ENCODE results near the gene KCNJ10. TPM values are rescaled to one million over a fixed set of nuclear protein-coding genes. Genes with fewer than 3 reads are reported as not detected.

Gene KCNJ10
- total and polyA plus RNA-seq, 2 of the 13 experiments (the other 11 are each of a cell fraction or from before 2014, with no cell fraction given) = 4.4 to 10.3 TPM

- no peaks in the 10 kb centered on the region for H3K9me3 ChIP-seq (ENCODE audit: low read length)
- peak overlapping the region; percentile 37 for H2AFZ ChIP-seq (ENCODE audit: low read length)
- peaks cover 79% of the 10 kb centered on the region for H3K4me1 ChIP-seq (ENCODE audit: insufficient read depth, low read length)
- ATAC-seq = peak; percentile 82
- no peaks in the 10 kb centered on the region for H4K20me1 ChIP-seq (ENCODE audit: insufficient read depth, low read length)
- 8% methylated on average over 10 of the region's 11 CpGs for WGBS (ENCODE audit: low lambda C conversion rate)
- H3K4me2 ChIP-seq (ENCODE audit: low read depth, low read length) = peak overlapping the region; percentile 78
- POLR2A ChIA-PET = interaction anchor here (0.9 to 2.2 kb wide), 9 partner anchors 8 to 216 kb away, joined by 3 to 14 read pairs (median 8); partner anchors contain the start of genes DCAF8, IGSF8, KCNJ10 and PIGM
- peak overlapping the region in 2 of 3 experiments; percentile 24 to 53; a peak in 4 of 6 replicates for H3K4me3 ChIP-seq (replicated peaks in 1 of 3; ENCODE audit: insufficient read depth in 1 of 3, low read depth in 2 of 3, low read length in 3 of 3)
- H3K36me3 ChIP-seq (replicated peaks in 1 of 2; ENCODE audit: control insufficient read depth in 1 of 2, insufficient read depth in 2 of 2, low read length in 2 of 2) = peaks cover 1 to 7% of the 10 kb centered on the region in 2 experiments; a peak in 2 of 5 replicates
- peak; percentile 56 for FAIRE-seq
- in situ Hi-C loops (cut with HindIII; ENCODE audit: extremely low pct_ligation_motif_present, low pct_unique_long_range_greater_than_20kb) (loop anchor here (5.0 kb wide), 1 partner anchor 36 kb away; the partner anchor contains the start of gene KCNJ9), intact Hi-C loops (cut with micrococcal nuclease; ENCODE audit: unreplicated experiment) (loop anchor here (1.0 kb wide), 1 partner anchor 32 kb away; no protein-coding TSS in a partner anchor)
- H3K9ac ChIP-seq (ENCODE audit: insufficient read depth, low read depth, low read length) = peak overlapping the region; percentile 56
- no peaks in the 10 kb centered on the region for H3K27me3 ChIP-seq (ENCODE audit: control insufficient read depth in 1 of 2, insufficient read depth in 2 of 2, low read length in 2 of 2)
- peak overlapping the region; percentile 64 for H3K27ac ChIP-seq (ENCODE audit: extremely low read length, insufficient read depth, low read length)
- BruUV-seq (replicated peaks) = no TSS peak
- CTCF ChIA-PET (ENCODE audit: low intra/inter-chr PET ratio, low total read pairs) = interaction anchor here (2.0 to 4.4 kb wide), 3 partner anchors 33 to 39 kb away, joined by 7 to 29 read pairs (median 11); no protein-coding TSS in a partner anchor
- H3K79me2 ChIP-seq (ENCODE audit: insufficient read depth, low read length) = no peaks in the 10 kb centered on the region
- DNase-seq (ENCODE audit: low spot score) = peak; percentile 69
- TF ChIP-seq KDM1A (CRISPR knock-in tag; IDR thresholded peaks at IDR 0.05) (no peak), SKI (IDR thresholded peaks at IDR 0.05; ENCODE audit: partially characterized antibody) (no peak), GMEB2 (CRISPR knock-in tag; IDR thresholded peaks at IDR 0.05; ENCODE audit: low read depth) (no peak), NPAS2 (CRISPR knock-in tag; IDR thresholded peaks at IDR 0.05; ENCODE audit: borderline replicate concordance) (no peak), SP5 (CRISPR knock-in tag; IDR thresholded peaks at IDR 0.05; ENCODE audit: borderline replicate concordance, low read depth) (peak; percentile 29; the same call in 1 of the 2 replicates), DR1 (CRISPR knock-in tag; IDR thresholded peaks at IDR 0.05) (no peak), MYC (CRISPR knock-in tag; IDR thresholded peaks at IDR 0.05; ENCODE audit: borderline replicate concordance) (no peak), MBNL3 (CRISPR knock-in tag; conservative IDR thresholded peaks at IDR 0.05) (no peak), ZMAT3 (CRISPR knock-in tag; conservative IDR thresholded peaks at IDR 0.05) (no peak), CHCHD3 (CRISPR knock-in tag; IDR thresholded peaks at IDR 0.05) (no peak), NR2F1 (CRISPR knock-in tag; IDR thresholded peaks at IDR 0.05) (no peak), CENPT (CRISPR knock-in tag; IDR thresholded peaks at IDR 0.05; ENCODE audit: low read depth) (no peak), IKZF1 (IDR thresholded peaks at IDR 0.05) (no peak), IKZF4 (CRISPR knock-in tag; IDR thresholded peaks at IDR 0.05; ENCODE audit: borderline replicate concordance, low read depth, not compliant biosample characterization) (peak; percentile 34), EP300 (IDR thresholded peaks at IDR 0.05; ENCODE audit: low read depth in 2 of 2, low read length in 2 of 2) (no peak), EP300 (CRISPR knock-in tag; IDR thresholded peaks at IDR 0.05; ENCODE audit: borderline replicate concordance) (no peak), ETV5 (CRISPR knock-in tag; IDR thresholded peaks at IDR 0.05; ENCODE audit: borderline replicate concordance) (no peak; the same call in 1 of the 2 replicates), NFRKB (IDR thresholded peaks at IDR 0.05) (no peak), ZNF10 (CRISPR knock-in tag; IDR thresholded peaks at IDR 0.05; ENCODE audit: borderline replicate concordance, low read depth) (no peak), ZNF605 (CRISPR knock-in tag; IDR thresholded peaks at IDR 0.05) (no peak)
- TF ChIP-seq, protein P1, sequence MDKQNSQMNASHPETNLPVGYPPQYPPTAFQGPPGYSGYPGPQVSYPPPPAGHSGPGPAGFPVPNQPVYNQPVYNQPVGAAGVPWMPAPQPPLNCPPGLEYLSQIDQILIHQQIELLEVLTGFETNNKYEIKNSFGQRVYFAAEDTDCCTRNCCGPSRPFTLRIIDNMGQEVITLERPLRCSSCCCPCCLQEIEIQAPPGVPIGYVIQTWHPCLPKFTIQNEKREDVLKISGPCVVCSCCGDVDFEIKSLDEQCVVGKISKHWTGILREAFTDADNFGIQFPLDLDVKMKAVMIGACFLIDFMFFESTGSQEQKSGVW (CRISPR knock-in tag; IDR thresholded peaks at IDR 0.05; ENCODE audit: borderline replicate concordance) = no peak
- TF ChIP-seq, protein P2, sequence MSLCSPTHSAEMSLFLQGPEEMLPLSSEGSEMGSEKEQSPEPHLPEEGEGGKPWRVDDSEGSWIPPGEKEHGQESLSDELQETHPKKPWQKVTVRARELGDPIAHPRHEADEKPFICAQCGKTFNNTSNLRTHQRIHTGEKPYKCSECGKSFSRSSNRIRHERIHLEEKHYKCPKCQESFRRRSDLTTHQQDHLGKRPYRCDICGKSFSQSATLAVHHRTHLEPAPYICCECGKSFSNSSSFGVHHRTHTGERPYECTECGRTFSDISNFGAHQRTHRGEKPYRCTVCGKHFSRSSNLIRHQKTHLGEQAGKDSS (CRISPR knock-in tag; IDR thresholded peaks at IDR 0.05; ENCODE audit: borderline replicate concordance, low read depth) = no peak
Measured at GRCh38 chr1:160046494-160047110, 23.4 kb downstream of the KCNJ10 start.

Data from HepG2 (cell line).